GM06990 (cell line): ENCODE measurements around the gene EIF3A.

Experiments used
- DNase-seq: peaks from one replicate; pipeline ENCODE4 v3.0.0-alpha.2; 2011; ENCODE audit not compliant: insufficient read length; ENCODE audit errors: extremely low read depth
- H3K27me3 ChIP-seq: replicated peaks from 2 replicates; pipeline ENCODE4 v1.6.0; 2011; ENCODE audit warnings: low read length; ENCODE audit not compliant: control insufficient read depth, insufficient read depth
- H3K36me3 ChIP-seq: 2 replicates; pipeline ENCODE4 v1.5.1; 2011; ENCODE audit warnings: low read length; ENCODE audit not compliant: control insufficient read depth, insufficient read depth
- H3K4me3 ChIP-seq: replicated peaks from 2 replicates; pipeline ENCODE4 v1.5.1; 2011; ENCODE audit warnings: low read depth, mild to moderate bottlenecking, control low read depth, low read length
- TF ChIP-seq, protein P1 (sequence below): IDR thresholded peaks from 2 replicates; pipeline ENCODE4 v1.5.1; 2011; ENCODE audit warnings: low read length, control low read depth, mild to moderate bottlenecking, inconsistent platforms; ENCODE audit not compliant: insufficient read depth, poor library complexity, severe bottlenecking

EIF3A gene

DNA sequence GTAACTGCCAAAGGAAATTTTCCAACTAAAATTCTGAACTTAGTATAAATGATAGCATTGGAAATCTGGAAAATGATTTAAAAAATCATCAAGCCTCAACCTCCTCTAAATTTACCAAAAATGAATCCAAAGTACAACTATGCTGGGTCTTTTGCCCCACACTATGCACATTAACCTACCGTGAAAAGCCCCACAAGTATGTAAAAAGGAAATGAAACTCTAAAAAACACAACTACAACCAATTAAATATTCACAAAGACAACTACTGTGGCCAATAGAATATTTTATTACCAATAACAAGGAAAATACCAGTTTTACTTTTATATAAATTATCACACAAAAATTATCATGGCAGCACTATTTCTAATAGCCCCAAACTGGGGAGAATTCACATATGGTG, 19.3 kb downstream of the EIF3A start:
- TF ChIP-seq, protein P1, sequence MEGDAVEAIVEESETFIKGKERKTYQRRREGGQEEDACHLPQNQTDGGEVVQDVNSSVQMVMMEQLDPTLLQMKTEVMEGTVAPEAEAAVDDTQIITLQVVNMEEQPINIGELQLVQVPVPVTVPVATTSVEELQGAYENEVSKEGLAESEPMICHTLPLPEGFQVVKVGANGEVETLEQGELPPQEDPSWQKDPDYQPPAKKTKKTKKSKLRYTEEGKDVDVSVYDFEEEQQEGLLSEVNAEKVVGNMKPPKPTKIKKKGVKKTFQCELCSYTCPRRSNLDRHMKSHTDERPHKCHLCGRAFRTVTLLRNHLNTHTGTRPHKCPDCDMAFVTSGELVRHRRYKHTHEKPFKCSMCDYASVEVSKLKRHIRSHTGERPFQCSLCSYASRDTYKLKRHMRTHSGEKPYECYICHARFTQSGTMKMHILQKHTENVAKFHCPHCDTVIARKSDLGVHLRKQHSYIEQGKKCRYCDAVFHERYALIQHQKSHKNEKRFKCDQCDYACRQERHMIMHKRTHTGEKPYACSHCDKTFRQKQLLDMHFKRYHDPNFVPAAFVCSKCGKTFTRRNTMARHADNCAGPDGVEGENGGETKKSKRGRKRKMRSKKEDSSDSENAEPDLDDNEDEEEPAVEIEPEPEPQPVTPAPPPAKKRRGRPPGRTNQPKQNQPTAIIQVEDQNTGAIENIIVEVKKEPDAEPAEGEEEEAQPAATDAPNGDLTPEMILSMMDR: no peak
- DNase-seq: no peak
- H3K36me3 ChIP-seq: peaks cover 31% of the 10 kb centered on the region

DNA sequence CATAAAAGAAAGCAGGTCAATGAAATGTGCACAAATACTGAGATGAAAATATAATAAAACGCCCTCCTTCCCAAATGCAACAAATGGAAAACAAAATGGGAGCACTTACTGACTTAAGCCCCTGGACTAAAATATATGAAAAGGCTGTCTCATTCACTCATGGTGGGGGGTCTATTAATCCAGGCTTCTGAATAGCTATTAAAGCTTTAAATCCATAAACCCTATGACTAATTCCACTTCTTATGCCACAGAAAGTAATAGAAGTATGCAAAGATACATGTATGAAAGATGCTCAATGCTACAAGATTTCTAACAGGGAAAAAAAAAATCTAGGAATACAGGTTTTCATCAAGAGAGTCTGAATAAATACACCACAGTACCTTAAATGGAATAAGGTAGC, 20.5 kb downstream of the EIF3A start:
- TF ChIP-seq, protein P1: no peak
- Histone ChIP-seq H3K27me3 (no peaks in the 10 kb centered on the region), H3K4me3 (no peak overlapping the region), H3K36me3 (peaks cover 30% of the 10 kb centered on the region)
- DNase-seq: no peak

More for the DNA sequence above, 19.3 kb downstream of the EIF3A start:
- no peak overlapping the region for H3K4me3 ChIP-seq
- no peaks in the 10 kb centered on the region for H3K27me3 ChIP-seq

DNA sequence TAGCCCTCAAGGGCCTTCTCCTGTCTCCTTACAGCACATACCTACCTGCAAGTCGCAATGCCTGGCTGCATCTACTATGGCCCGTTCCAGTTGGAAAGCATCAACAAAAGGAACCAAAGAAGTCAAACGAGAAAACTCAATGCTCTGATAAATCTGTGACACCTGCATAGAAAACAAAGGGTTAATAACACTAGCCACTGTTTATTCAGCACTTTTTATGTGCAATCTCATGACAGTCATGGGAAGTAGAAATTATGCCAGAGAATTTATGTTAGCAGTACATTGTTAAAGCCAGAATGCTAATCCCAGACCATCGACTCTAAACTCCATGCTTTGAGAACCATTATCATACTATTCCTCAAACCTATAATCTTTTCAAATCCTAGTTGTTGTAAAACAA, 21.1 kb downstream of the EIF3A start:
- TF ChIP-seq, protein P1: no peak
- H3K36me3 ChIP-seq: peaks cover 30% of the 10 kb centered on the region
- H3K27me3 ChIP-seq: no peaks in the 10 kb centered on the region
- DNase-seq: no peak
- H3K4me3 ChIP-seq: no peak overlapping the region

DNA sequence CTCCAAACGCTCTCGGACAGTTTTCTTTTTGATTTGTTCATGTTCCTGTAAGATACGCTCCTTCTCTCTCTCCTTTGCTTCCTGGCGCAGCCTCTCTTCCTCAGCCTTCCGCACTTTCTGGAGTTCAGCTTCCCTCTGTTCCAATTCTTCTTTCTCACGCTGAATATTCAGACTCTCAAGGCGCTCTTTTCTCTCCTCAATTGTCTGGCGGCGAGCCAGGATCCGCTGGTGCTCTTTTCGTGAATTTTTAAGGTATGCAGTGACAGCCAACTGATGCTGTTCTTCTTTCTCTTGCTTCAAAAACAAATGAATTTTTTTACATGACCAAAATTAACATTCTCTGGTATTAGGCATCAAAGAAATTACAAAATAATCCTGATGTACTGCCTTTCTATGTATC, 22.6 kb downstream of the EIF3A start:
- Histone ChIP-seq H3K36me3 (peaks cover 32% of the 10 kb centered on the region), H3K27me3 (no peaks in the 10 kb centered on the region), H3K4me3 (no peak overlapping the region)
- TF ChIP-seq, protein P1: no peak
- no peak for DNase-seq

DNA sequence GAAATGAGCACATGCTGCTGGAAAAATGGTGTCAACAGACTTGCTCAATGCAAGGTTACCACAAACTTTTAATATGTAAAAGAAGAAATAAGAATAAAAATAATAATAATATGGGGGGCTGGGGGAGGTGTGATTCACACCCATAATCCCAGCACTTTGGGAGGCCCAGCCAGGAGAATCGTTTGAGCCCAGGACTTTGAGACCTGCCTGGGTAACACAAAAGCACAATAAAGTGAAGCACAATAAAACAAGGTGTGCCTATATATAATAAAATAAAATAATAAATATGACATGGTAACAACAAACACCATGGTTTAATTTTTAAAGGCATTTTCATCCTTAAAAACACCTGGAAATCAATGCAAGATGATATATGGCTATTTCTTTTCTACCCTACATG, 25.1 kb downstream of the EIF3A start:
- peaks cover 40% of the 10 kb centered on the region for H3K36me3 ChIP-seq
- TF ChIP-seq, protein P1: no peak
- no peak for DNase-seq

DNA sequence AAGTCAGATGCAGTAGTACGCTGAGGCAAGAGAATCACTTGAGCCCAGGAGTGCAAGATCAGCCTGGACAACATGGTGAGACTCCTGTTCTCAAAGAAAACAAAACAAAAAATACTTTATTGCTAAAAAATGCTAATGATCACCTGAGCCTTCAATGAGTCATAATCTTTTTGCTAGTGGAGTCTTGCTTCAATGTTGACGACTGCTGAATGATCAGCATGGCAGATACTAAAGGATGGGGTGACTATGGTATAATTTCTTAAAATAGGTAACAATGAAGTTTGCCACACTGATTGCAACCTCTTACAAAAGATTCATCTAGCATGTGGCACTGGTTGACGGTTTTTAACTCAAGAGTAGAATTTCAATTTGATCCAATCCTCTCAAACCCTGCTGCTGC, 28.8 kb downstream of the EIF3A start:
- Histone ChIP-seq H3K36me3 (peaks cover 37% of the 10 kb centered on the region), H3K4me3 (no peak overlapping the region), H3K27me3 (no peaks in the 10 kb centered on the region)
- DNase-seq: no peak
- TF ChIP-seq, protein P1: no peak

More for the DNA sequence above, 25.1 kb downstream of the EIF3A start:
- H3K4me3 ChIP-seq: no peak overlapping the region
- H3K27me3 ChIP-seq: no peaks in the 10 kb centered on the region
